K562 (cell line): ENCODE data around the gene ELMO1. TPM values are rescaled to one million over a fixed set of nuclear protein-coding genes. Genes with fewer than 3 reads are reported as not detected.

Source experiments
- CBFA2T2 ChIP-seq: fragments of 450-650 bp; conservative IDR thresholded peaks from 2 replicates; pipeline ENCODE4 v1.6.1; 2017; ENCODE audit warnings: mild to moderate bottlenecking
- CBFA2T3 ChIP-seq: fragments of 450-650 bp; IDR thresholded peaks from 2 replicates; pipeline ENCODE4 v1.6.1; 2017
- CBX8 ChIP-seq: fragments of 200-600 bp; sonication (generic); IDR thresholded peaks from 2 replicates; pipeline ENCODE4 v1.6.1; 2012; ENCODE audit warnings: borderline replicate concordance, mixed run types, low read depth, mild to moderate bottlenecking, moderate library complexity, mixed read lengths, low read length, control low read depth, inconsistent platforms; ENCODE audit not compliant: poor library complexity, severe bottlenecking; ENCODE audit errors: extremely low read depth
- CREB1 ChIP-seq, 2 experiments: sonication (generic) in 1 of 2; formaldehyde crosslinking in 1 of 2; IDR thresholded peaks; 2 replicates each; pipeline versions ENCODE4 v1.6.1 to v1.8.0; 2012 to 2022; ENCODE audit warnings: inconsistent platforms in 1 of 2, mild to moderate bottlenecking in 1 of 2, missing genetic modification reagents in 1 of 2, moderate library complexity in 1 of 2
- CREB5 ChIP-seq: fragments of 250-450 bp; sonication (Bioruptor Pico); IDR thresholded peaks from 2 replicates; pipeline ENCODE4 v1.5.0; 2020; ENCODE audit warnings: mild to moderate bottlenecking
- EZH2 ChIP-seq: IDR thresholded peaks from 2 replicates; pipeline ENCODE4 v1.6.1; 2012; ENCODE audit warnings: low read depth, mild to moderate bottlenecking, inconsistent platforms, low read length, borderline replicate concordance
- HDAC8 ChIP-seq: fragments of 450-650 bp; IDR thresholded peaks from 2 replicates; pipeline ENCODE4 v1.6.1; 2016; ENCODE audit warnings: mild to moderate bottlenecking, missing genetic modification characterization, moderate library complexity, missing compliant biosample characterization
- HDGF ChIP-seq: fragments of 450-650 bp; IDR thresholded peaks from 2 replicates; pipeline ENCODE4 v1.6.1; 2016
- HOMEZ ChIP-seq: fragments of 250-450 bp; sonication (Bioruptor Pico); IDR thresholded peaks from 2 replicates; pipeline ENCODE4 v1.4.0; 2020; ENCODE audit warnings: mild to moderate bottlenecking, moderate library complexity
- JUNB ChIP-seq: fragments of 450-650 bp; formaldehyde crosslinking; conservative IDR thresholded peaks from 2 replicates; pipeline ENCODE4 v1.4.0; 2020; ENCODE audit warnings: mild to moderate bottlenecking
- KDM4B ChIP-seq, 2 experiments: fragments of 450-650 bp in 1 of 2; sonication (generic) in 1 of 2; IDR thresholded peaks; 2 replicates each; pipeline ENCODE4 v1.6.1; 2016 to 2017; ENCODE audit warnings: borderline replicate concordance in 2 of 2, antibody characterized with exemption in 1 of 2, low read depth in 1 of 2, mild to moderate bottlenecking in 1 of 2
- KLF13 ChIP-seq: fragments of 450-650 bp; IDR thresholded peaks from 2 replicates; pipeline ENCODE4 v1.6.1; 2016; ENCODE audit warnings: missing genetic modification characterization, low read depth, mild to moderate bottlenecking, missing compliant biosample characterization, moderate library complexity, borderline replicate concordance
- MBD2 ChIP-seq: sonication (generic); IDR thresholded peaks from 2 replicates; pipeline ENCODE4 v1.6.1; 2016; ENCODE audit warnings: low read depth, borderline replicate concordance
- MYBL2 ChIP-seq, 2 experiments: fragments of 450-650 bp in 1 of 2; sonication (generic) in 1 of 2; formaldehyde crosslinking in 1 of 2; IDR thresholded peaks; 2 replicates each; pipeline versions ENCODE4 v1.6.1 to v1.8.1; 2017 to 2022; ENCODE audit warnings: borderline replicate concordance in 1 of 2, inconsistent platforms in 1 of 2, low read depth in 1 of 2, mild to moderate bottlenecking in 1 of 2, missing genetic modification reagents in 1 of 2, moderate library complexity in 1 of 2
- NFE2L1 ChIP-seq: fragments of 450-650 bp; IDR thresholded peaks from 2 replicates; pipeline ENCODE4 v1.6.1; 2016; ENCODE audit warnings: missing genetic modification characterization, low read depth, mild to moderate bottlenecking, missing compliant biosample characterization, moderate library complexity, borderline replicate concordance
- RBM14 ChIP-seq: fragments of 200-400 bp; formaldehyde crosslinking; IDR thresholded peaks from 2 replicates; pipeline ENCODE4 v1.6.1; 2018; ENCODE audit warnings: low read depth, mild to moderate bottlenecking, low read length, moderate library complexity, borderline replicate concordance; ENCODE audit not compliant: insufficient read depth
- SIRT6 ChIP-seq: IDR thresholded peaks from one replicate; pipeline ENCODE4 v1.6.1; 2012; ENCODE audit warnings: low read depth, mild to moderate bottlenecking, control low read depth, inconsistent platforms, low read length, moderate library complexity
- TAF9B ChIP-seq: fragments of 450-650 bp; IDR thresholded peaks from 2 replicates; pipeline ENCODE4 v1.6.1; 2018; ENCODE audit warnings: mild to moderate bottlenecking; ENCODE audit not compliant: partially characterized antibody
- TCF15 ChIP-seq: fragments of 250-450 bp; sonication (Bioruptor Pico); IDR thresholded peaks from 2 replicates; pipeline ENCODE4 v1.8.0; 2022; ENCODE audit warnings: moderate library complexity, mild to moderate bottlenecking, inconsistent platforms
- YY1 ChIP-seq, 3 experiments: IDR thresholded peaks; 2 replicates each; pipeline ENCODE4 v1.6.1; 2011; ENCODE audit warnings: low read length in 2 of 3, mild to moderate bottlenecking in 2 of 3, moderate library complexity in 2 of 3, borderline replicate concordance in 1 of 3, control low read depth in 1 of 3, low read depth in 1 of 3; ENCODE audit not compliant: insufficient read depth in 3 of 3, insufficient replicate concordance in 2 of 3, control insufficient read depth in 1 of 3, insufficient read length in 1 of 3; ENCODE audit errors: extremely low read depth in 1 of 3
- ZEB2 ChIP-seq: fragments of 450-650 bp; IDR thresholded peaks from 2 replicates; pipeline ENCODE4 v1.6.1; 2016
- ZFP36 ChIP-seq: fragments of 150-350 bp; IDR thresholded peaks from 2 replicates; pipeline ENCODE4 v1.6.1; 2018; ENCODE audit warnings: low read length, low read depth; ENCODE audit not compliant: partially characterized antibody
- ZNF445 ChIP-seq: fragments of 250-450 bp; sonication (Bioruptor Pico); IDR thresholded peaks from 2 replicates; pipeline ENCODE4 v1.4.0; 2020; ENCODE audit warnings: low read depth, mild to moderate bottlenecking, moderate library complexity
- ZNF583 ChIP-seq: fragments of 250-450 bp; sonication (Bioruptor Pico); IDR thresholded peaks from 2 replicates; pipeline ENCODE4 v1.4.0; 2020
- ZNF75A ChIP-seq: fragments of 450-650 bp; formaldehyde crosslinking; IDR thresholded peaks from 2 replicates; pipeline ENCODE4 v1.4.0; 2020; ENCODE audit warnings: mild to moderate bottlenecking
- ZNF79 ChIP-seq: fragments of 250-450 bp; sonication (Bioruptor Pico); IDR thresholded peaks from 2 replicates; pipeline ENCODE4 v1.4.0; 2020; ENCODE audit warnings: low read depth, mild to moderate bottlenecking, moderate library complexity
- polyA plus RNA-seq, 8 experiments: library from polyadenylated mRNA; depleted of rRNA in 4 of 8; stranded (reverse) in 5 of 8; unstranded in 3 of 8; fragments of >200 nt; fragmentation: Nextera tagmentation in 2 of 8; fragmentation: Illumina TruSeq in 1 of 8; extraction: Ambion mirVana in 2 of 8; extraction: Trizol in 1 of 8; gene quantifications; 2 replicates each; pipeline versions ENCODE4 v1.2.1 to v1.2.3, GENCODE V29; 2011 to 2014; ENCODE audit warnings: inconsistent platforms in 1 of 8, missing spikeins in 1 of 8
- total RNA-seq, 7 experiments: library from RNA; depleted of rRNA in 6 of 7; stranded (reverse); fragments of >200 nt in 6 of 7; fragmentation: Illumina TruSeq in 2 of 7; extraction: Trizol in 2 of 7; gene quantifications; 2 replicates each; pipeline versions ENCODE4 v1.2.1 to v1.2.3, GENCODE V29; 2011 to 2021; ENCODE audit warnings: low replicate concordance in 1 of 7

ELMO1 gene
- total and polyA plus RNA-seq, 9 of the 15 experiments (the other 6 are each of a cell fraction or from before 2014, with no cell fraction given), result 0.36 to 7.2 (median 3.6) TPM

GRCh38 chr7:37354656-37355131 is 94.0 kb downstream of the ELMO1 start (continued):
- TF ChIP-seq ZNF583 (CRISPR knock-in tag) (no peak), TAF9B (no peak), CREB5 (no peak), RBM14 (no peak), ZFP36 (no peak), JUNB (CRISPR knock-in tag) (no peak), KDM4B (IDR thresholded peaks at IDR 0.05; ENCODE audit: borderline replicate concordance in 2 of 2, low read depth in 1 of 2) (no peak), ZEB2 (no peak), MYBL2 (IDR thresholded peaks at IDR 0.05; ENCODE audit: low read depth) (no peak), MYBL2 (CRISPR knock-in tag; IDR thresholded peaks at IDR 0.05; ENCODE audit: borderline replicate concordance) (no peak), NFE2L1 (tag) (no peak), SIRT6 (no peak), HDAC8 (tag) (no peak), ZNF79 (CRISPR knock-in tag) (0 out of 2 replicates have a peak, but pooled peaks have one; percentile 3), CREB1 (IDR thresholded peaks at IDR 0.05) (no peak), CREB1 (CRISPR knock-in tag; IDR thresholded peaks at IDR 0.05) (no peak), CBFA2T2 (peak; percentile 51; the same call in 1 of the 2 replicates), ZNF75A (no peak), CBFA2T3 (peak; percentile 78), ZNF445 (CRISPR knock-in tag) (no peak), HDGF (no peak), YY1 (IDR thresholded peaks at IDR 0.05; ENCODE audit: borderline replicate concordance in 1 of 3, control insufficient read depth in 1 of 3, extremely low read depth in 1 of 3, insufficient read depth in 3 of 3, insufficient read length in 1 of 3, insufficient replicate concordance in 2 of 3, low read depth in 1 of 3, low read length in 2 of 3) (no peak), KLF13 (tag) (no peak), CBX8 (no peak), MBD2 (no peak), EZH2 (no peak), HOMEZ (CRISPR knock-in tag) (no peak), TCF15 (CRISPR knock-in tag) (no peak)
